ENCODE results near the gene NECAB3.

NECAB3 gene

GRCh38 chr20:33621717-33622400, 52.4 kb downstream of the NECAB3 start:
- no peak for TF ChIP-seq JUND (IDR thresholded peaks at IDR 0.05; ENCODE audit: low read depth)
- in situ Hi-C loops (cut with HindIII; ENCODE audit: low pct_unique_long_range_greater_than_20kb, low sequenced_read_pairs) = no loop called here
- DNase-seq (ENCODE audit: low read depth in 1 of 2, low spot score in 1 of 2) = no peak

- no peak for TF ChIP-seq JUND (IDR thresholded peaks at IDR 0.05; ENCODE audit: low read depth)
- DNase-seq (ENCODE audit: low read depth in 1 of 2, low spot score in 1 of 2) = no peak
- in situ Hi-C loops (cut with HindIII; ENCODE audit: low pct_unique_long_range_greater_than_20kb, low sequenced_read_pairs) = no loop called here
These were observed 62.2 kb downstream of the NECAB3 start for GRCh38 chr20:33612001-33612400.

- TF ChIP-seq JUND (IDR thresholded peaks at IDR 0.05; ENCODE audit: low read depth) = no peak
- no peak for DNase-seq (ENCODE audit: low read depth in 1 of 2, low spot score in 1 of 2)
- in situ Hi-C loops (cut with HindIII; ENCODE audit: low pct_unique_long_range_greater_than_20kb, low sequenced_read_pairs) = no loop called here
These were observed 63.1 kb downstream of the NECAB3 start for GRCh38 chr20:33611106-33611505.

- no peak for DNase-seq (ENCODE audit: low read depth in 1 of 2, low spot score in 1 of 2)
- in situ Hi-C loops (cut with HindIII; ENCODE audit: low pct_unique_long_range_greater_than_20kb, low sequenced_read_pairs) = no loop called here
- no peak for TF ChIP-seq JUND (IDR thresholded peaks at IDR 0.05; ENCODE audit: low read depth)
These were observed 64.7 kb downstream of the NECAB3 start for GRCh38 chr20:33609504-33609903.

All from T47D (cell line).